Epithelial cell of esophagus (primary cell): ENCODE results near the gene BEND7.

Experiments
- DNase-seq: peaks from one replicate; pipeline ENCODE4 v3.0.0; 2010; ENCODE audit warnings: low read depth
- H3K4me3 ChIP-seq: 2 replicates; pipeline ENCODE4 v1.5.1; 2011; ENCODE audit warnings: mild to moderate bottlenecking, low read length, control low read depth
- CTCF ChIP-seq: IDR thresholded peaks from 2 replicates; pipeline ENCODE4 v1.5.1; 2011; ENCODE audit warnings: low read depth, mild to moderate bottlenecking, low read length, control low read depth, inconsistent platforms; ENCODE audit not compliant: insufficient read depth; ENCODE audit errors: missing control alignments

BEND7 gene

GRCh38 chr10:13499150-13499549, 29.7 kb downstream of the BEND7 start:
- no peak for DNase-seq

GRCh38 chr10:13496931-13497330, 31.9 kb downstream of the BEND7 start:
- DNase-seq = no peak
- H3K4me3 ChIP-seq = no peak overlapping the region
- no peak for TF ChIP-seq CTCF

More at GRCh38 chr10:13499150-13499549, 29.7 kb downstream of the BEND7 start:
- no peak for TF ChIP-seq CTCF
- no peak overlapping the region for H3K4me3 ChIP-seq

GRCh38 chr10:13496164-13496563, 32.6 kb downstream of the BEND7 start:
- no peak for TF ChIP-seq CTCF

GRCh38 chr10:13492493-13493180, 36.2 kb downstream of the BEND7 start:
- H3K4me3 ChIP-seq = no peak overlapping the region
- no peak for DNase-seq
- TF ChIP-seq CTCF = no peak

More at GRCh38 chr10:13496164-13496563, 32.6 kb downstream of the BEND7 start:
- no peak overlapping the region for H3K4me3 ChIP-seq
- no peak for DNase-seq

GRCh38 chr10:13491747-13492360, 37.0 kb downstream of the BEND7 start:
- TF ChIP-seq CTCF = no peak
- no peak overlapping the region for H3K4me3 ChIP-seq
- DNase-seq = no peak

- DNase-seq = no peak
- no peak overlapping the region for H3K4me3 ChIP-seq
- TF ChIP-seq CTCF = no peak
These were observed 38.3 kb downstream of the BEND7 start for GRCh38 chr10:13490503-13490902.
